Measurements from ENCODE around the gene ZFP64.

ZFP64 gene

GRCh38 chr20:52231230-52231746 lies 39.7 kb upstream of the ZFP64 start (continued):
- no peak for TF ChIP-seq HIC1 (tag by site-specific recombination; IDR thresholded peaks at IDR 0.05)
- no peak for TF ChIP-seq ZNF324 (tag by site-specific recombination; IDR thresholded peaks at IDR 0.05)
- TF ChIP-seq ZNF521 (tag by site-specific recombination; IDR thresholded peaks at IDR 0.05): no peak
- no peak for TF ChIP-seq PRDM4 (tag by site-specific recombination; IDR thresholded peaks at IDR 0.05)
- no peak for TF ChIP-seq ZNF560 (tag by site-specific recombination; IDR thresholded peaks at IDR 0.05; ENCODE audit: borderline replicate concordance)
- no peak for TF ChIP-seq ZSCAN5A (tag by site-specific recombination; IDR thresholded peaks at IDR 0.05)
- no peak for TF ChIP-seq PRDM2 (tag by site-specific recombination; IDR thresholded peaks at IDR 0.05; ENCODE audit: borderline replicate concordance)

GRCh38 chr20:52230409-52230808 lies 38.8 kb upstream of the ZFP64 start:
- H3K4me3 ChIP-seq (ENCODE audit: low read depth, low read length): no peak overlapping the region
- H3K36me3 ChIP-seq (ENCODE audit: control insufficient read depth in 2 of 2, insufficient read depth in 1 of 2, low read length in 2 of 2): no peaks in the 10 kb centered on the region
- H3K27ac ChIP-seq (ENCODE audit: extremely low read depth, low read depth, low read length): no peak overlapping the region
- CTCF ChIA-PET: interaction anchor here (0.6 to 2.2 kb wide), 2 partner anchors 12 to 24 kb away, joined by 3 to 14 read pairs; no protein-coding TSS in a partner anchor
- no peaks in the 10 kb centered on the region for H3K9me3 ChIP-seq (ENCODE audit: control insufficient read depth, insufficient read depth, low read depth, low read length)
- peaks cover 6% of the 10 kb centered on the region; the same call in 1 of the 2 replicates for H3K4me1 ChIP-seq (ENCODE audit: control insufficient read depth, insufficient read depth, low read length)
- POLR2A ChIA-PET: no interaction called here
- 0 out of 2 replicates have a peak, but pooled peaks have one; percentile 33 for TF ChIP-seq IKZF3 (tag by site-specific recombination; IDR thresholded peaks at IDR 0.05)
- no peak for TF ChIP-seq ZNF513 (tag by site-specific recombination; IDR thresholded peaks at IDR 0.05)
- no peak for TF ChIP-seq ZNF112 (tag by site-specific recombination; IDR thresholded peaks at IDR 0.05)
- TF ChIP-seq ZBTB44 (tag by site-specific recombination; IDR thresholded peaks at IDR 0.05): peak; percentile 54
- no peak for TF ChIP-seq ZSCAN23 (tag by site-specific recombination; IDR thresholded peaks at IDR 0.05)
- no peak for TF ChIP-seq ZNF175 (tag by site-specific recombination; IDR thresholded peaks at IDR 0.05)
- no peak for TF ChIP-seq ZSCAN30 (tag by site-specific recombination; IDR thresholded peaks at IDR 0.05)
- TF ChIP-seq ZSCAN18 (tag by site-specific recombination; IDR thresholded peaks at IDR 0.05): no peak
- no peak for TF ChIP-seq KLF7 (tag by site-specific recombination; IDR thresholded peaks at IDR 0.05; ENCODE audit: borderline replicate concordance)
- peak; percentile 49; the same call in 1 of the 2 replicates for TF ChIP-seq ZNF600 (tag by site-specific recombination; IDR thresholded peaks at IDR 0.05)

Data from HEK293 (cell line).